Measurements from ENCODE around the gene SSTR1. TPM values are rescaled to one million over a fixed set of nuclear protein-coding genes. Genes with fewer than 3 reads are reported as not detected.

Gene SSTR1
- total RNA-seq, 4 donors from 2014 or later: 0.19 to 0.67 TPM; not detected in 2

DNA sequence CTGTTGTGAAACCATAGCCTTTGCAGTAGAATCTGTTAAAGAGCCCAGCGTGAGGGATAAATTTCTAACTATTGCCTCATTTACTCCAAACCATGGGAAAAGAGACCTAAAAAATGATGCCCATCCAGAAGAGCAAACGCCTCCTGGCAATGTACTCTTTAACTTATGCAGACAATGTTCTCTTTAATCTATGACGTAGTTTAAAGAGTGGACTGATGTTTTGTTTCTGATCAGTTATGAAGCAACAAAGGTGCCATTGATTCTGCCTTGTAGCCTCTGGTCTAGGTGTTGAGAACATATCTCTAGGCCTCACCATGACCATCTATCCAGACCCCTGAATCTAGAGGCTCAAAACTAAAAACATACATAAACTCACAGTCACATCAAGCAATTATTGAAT, 13.4 kb downstream of the SSTR1 start:
- Histone ChIP-seq H3K27me3 (no peaks in the 10 kb centered on the region), H3K4me3 (no peak overlapping the region), H3K27ac (no peak overlapping the region), H3K9me3 (no peaks in the 10 kb centered on the region), H3K36me3 (no peaks in the 10 kb centered on the region), H3K4me1 (no peaks in the 10 kb centered on the region)
- WGBS, 2 donors: 78 to 86% methylated on average over 3 of the region's 3 CpGs
- intact Hi-C loops (cut with DNase I): no loop called here
- no peak for DNase-seq
- TF ChIP-seq, protein P1, sequence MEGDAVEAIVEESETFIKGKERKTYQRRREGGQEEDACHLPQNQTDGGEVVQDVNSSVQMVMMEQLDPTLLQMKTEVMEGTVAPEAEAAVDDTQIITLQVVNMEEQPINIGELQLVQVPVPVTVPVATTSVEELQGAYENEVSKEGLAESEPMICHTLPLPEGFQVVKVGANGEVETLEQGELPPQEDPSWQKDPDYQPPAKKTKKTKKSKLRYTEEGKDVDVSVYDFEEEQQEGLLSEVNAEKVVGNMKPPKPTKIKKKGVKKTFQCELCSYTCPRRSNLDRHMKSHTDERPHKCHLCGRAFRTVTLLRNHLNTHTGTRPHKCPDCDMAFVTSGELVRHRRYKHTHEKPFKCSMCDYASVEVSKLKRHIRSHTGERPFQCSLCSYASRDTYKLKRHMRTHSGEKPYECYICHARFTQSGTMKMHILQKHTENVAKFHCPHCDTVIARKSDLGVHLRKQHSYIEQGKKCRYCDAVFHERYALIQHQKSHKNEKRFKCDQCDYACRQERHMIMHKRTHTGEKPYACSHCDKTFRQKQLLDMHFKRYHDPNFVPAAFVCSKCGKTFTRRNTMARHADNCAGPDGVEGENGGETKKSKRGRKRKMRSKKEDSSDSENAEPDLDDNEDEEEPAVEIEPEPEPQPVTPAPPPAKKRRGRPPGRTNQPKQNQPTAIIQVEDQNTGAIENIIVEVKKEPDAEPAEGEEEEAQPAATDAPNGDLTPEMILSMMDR (IDR thresholded peaks at IDR 0.05): no peak
- no peak for TF ChIP-seq POLR2A (IDR thresholded peaks at IDR 0.05)

GRCh38 chr14:38224338-38224737, 16.6 kb downstream of the SSTR1 start:
- no peaks in the 10 kb centered on the region for H3K27me3 ChIP-seq
- intact Hi-C loops (cut with DNase I): no loop called here
- no peak for TF ChIP-seq POLR2A (IDR thresholded peaks at IDR 0.05)
- TF ChIP-seq, protein P1 (IDR thresholded peaks at IDR 0.05): no peak
- H3K36me3 ChIP-seq: no peaks in the 10 kb centered on the region
- H3K9me3 ChIP-seq: no peaks in the 10 kb centered on the region
- no peak overlapping the region for H3K4me3 ChIP-seq
- no peaks in the 10 kb centered on the region for H3K4me1 ChIP-seq
- H3K27ac ChIP-seq: no peak overlapping the region
- DNase-seq: no peak

GRCh38 chr14:38225946-38226345, 18.2 kb downstream of the SSTR1 start:
- H3K9me3 ChIP-seq: no peaks in the 10 kb centered on the region
- no peaks in the 10 kb centered on the region for H3K27me3 ChIP-seq
- no peaks in the 10 kb centered on the region for H3K36me3 ChIP-seq
- intact Hi-C loops (cut with DNase I): no loop called here
- TF ChIP-seq, protein P1 (IDR thresholded peaks at IDR 0.05): no peak
- no peak for TF ChIP-seq POLR2A (IDR thresholded peaks at IDR 0.05)
- H3K4me1 ChIP-seq: no peaks in the 10 kb centered on the region
- H3K4me3 ChIP-seq: no peak overlapping the region
- WGBS, 2 donors: 55 to 69% methylated on average over 2 of the region's 2 CpGs
- no peak overlapping the region for H3K27ac ChIP-seq
- no peak for DNase-seq

DNA sequence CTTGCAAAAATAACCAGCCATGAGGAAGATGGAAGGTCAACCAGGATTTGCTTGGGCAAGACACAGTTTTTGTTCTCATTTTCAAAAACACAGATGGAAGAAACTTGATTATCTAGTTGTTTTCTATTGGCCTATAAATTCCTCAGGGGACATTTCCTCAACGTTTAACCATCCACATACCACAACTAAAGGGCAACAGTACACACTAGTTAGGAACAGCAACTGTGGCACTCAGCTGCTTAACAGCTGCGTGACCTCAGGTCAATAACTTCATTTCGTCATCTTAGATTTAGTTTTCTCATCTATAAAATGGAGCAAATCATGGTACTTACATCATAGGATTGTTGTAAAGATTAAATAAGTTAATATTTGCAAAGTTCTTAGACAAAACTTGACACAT, 18.7 kb downstream of the SSTR1 start:
- DNase-seq: no peak
- Histone ChIP-seq H3K4me1 (no peaks in the 10 kb centered on the region), H3K36me3 (no peaks in the 10 kb centered on the region), H3K27me3 (no peaks in the 10 kb centered on the region), H3K9me3 (no peaks in the 10 kb centered on the region), H3K27ac (no peak overlapping the region), H3K4me3 (no peak overlapping the region)
- WGBS, 2 donors: 62 to 72% methylated on average over 3 of the region's 3 CpGs
- intact Hi-C loops (cut with DNase I): no loop called here
- TF ChIP-seq POLR2A (IDR thresholded peaks at IDR 0.05): no peak

GRCh38 chr14:38233218-38233617, 25.5 kb downstream of the SSTR1 start:
- intact Hi-C loops (cut with DNase I): no loop called here
- TF ChIP-seq, protein P1 (IDR thresholded peaks at IDR 0.05): no peak
- no peak for TF ChIP-seq POLR2A (IDR thresholded peaks at IDR 0.05)
- WGBS, 2 donors: 19 to 21% methylated on average over 5 of the region's 5 CpGs
- H3K27ac ChIP-seq: no peak overlapping the region
- H3K4me3 ChIP-seq: no peak overlapping the region
- H3K36me3 ChIP-seq: no peaks in the 10 kb centered on the region
- H3K4me1 ChIP-seq: no peaks in the 10 kb centered on the region
- H3K9me3 ChIP-seq: no peaks in the 10 kb centered on the region
- DNase-seq: no peak
- H3K27me3 ChIP-seq: no peaks in the 10 kb centered on the region

DNA sequence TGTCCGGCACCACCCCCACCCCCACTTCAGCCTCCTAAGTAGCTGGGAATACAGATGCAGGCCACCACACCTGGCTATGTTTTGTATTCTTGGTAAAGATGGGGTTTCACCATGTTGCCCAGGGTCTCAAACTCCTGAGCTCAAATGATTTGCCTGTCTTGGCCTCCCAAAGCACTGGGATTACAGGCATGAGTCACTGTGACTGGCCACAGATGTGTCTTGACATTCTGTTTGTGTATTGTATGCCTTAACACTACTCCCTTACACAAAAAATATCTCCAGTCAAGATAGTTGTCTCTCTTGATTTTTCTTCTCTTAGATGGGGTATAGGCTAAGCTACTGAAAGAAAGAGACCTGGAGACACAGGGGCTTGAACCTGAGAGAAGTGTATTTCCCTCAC, 30.6 kb downstream of the SSTR1 start:
- intact Hi-C loops (cut with DNase I): no loop called here
- TF ChIP-seq POLR2A (IDR thresholded peaks at IDR 0.05): no peak
- TF ChIP-seq, protein P1 (IDR thresholded peaks at IDR 0.05): no peak
- Histone ChIP-seq H3K9me3 (no peaks in the 10 kb centered on the region), H3K27me3 (no peaks in the 10 kb centered on the region), H3K36me3 (no peaks in the 10 kb centered on the region), H3K4me1 (no peaks in the 10 kb centered on the region), H3K27ac (no peak overlapping the region), H3K4me3 (no peak overlapping the region)
- 57 to 100% methylated on average over 1 of the region's 1 CpG for WGBS, 2 donors
- DNase-seq: no peak

All from esophagus squamous epithelium (tissue), 5 donors.